GM03348 (cell line): Measurements from ENCODE around the gene DOCK9.

Source experiments
- DNase-seq: peaks from one replicate; pipeline ENCODE4 v3.0.0; 2012; ENCODE audit warnings: low spot score

Gene DOCK9

DNA sequence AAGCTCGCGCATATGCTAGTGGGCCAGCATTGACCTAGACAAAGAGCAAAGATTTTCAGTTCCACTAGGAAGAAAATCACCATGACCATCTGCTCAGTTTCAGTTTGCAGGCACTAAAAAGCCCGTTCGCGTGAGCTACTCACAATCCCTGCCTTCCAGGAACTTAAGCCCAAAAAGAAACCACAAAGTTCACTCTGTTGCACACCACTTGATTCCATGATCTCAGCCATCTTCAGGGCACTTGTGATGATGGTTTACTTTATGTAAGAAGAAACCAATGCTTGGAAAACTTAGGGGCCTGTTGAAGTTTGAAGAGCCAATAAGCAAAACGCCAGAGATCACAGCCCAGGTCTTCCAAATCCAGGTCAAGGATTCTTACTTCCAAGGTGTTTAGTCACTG is 180.4 kb downstream of the DOCK9 start:
- DNase-seq, result no peak

DNA sequence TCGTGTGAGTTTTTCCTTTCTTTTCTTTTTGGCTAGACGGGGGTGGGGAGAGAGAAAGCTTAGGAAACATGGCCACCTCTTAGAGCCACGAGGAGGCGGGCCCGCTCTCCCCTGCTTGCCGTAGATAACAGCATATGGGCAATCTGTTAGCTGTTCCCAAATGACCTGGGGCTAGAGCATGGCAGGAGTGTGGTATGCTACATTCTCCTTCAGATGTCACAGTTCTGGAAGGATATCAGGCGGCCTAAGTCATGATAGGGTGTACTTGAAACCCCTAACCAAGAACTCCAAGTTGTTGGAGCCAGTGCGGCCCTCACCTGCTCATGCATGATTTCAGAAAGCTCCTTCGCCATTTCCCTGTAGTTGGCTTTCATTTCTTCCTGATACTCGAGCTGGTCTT is 181.1 kb downstream of the DOCK9 start:
- DNase-seq, result no peak

DNA sequence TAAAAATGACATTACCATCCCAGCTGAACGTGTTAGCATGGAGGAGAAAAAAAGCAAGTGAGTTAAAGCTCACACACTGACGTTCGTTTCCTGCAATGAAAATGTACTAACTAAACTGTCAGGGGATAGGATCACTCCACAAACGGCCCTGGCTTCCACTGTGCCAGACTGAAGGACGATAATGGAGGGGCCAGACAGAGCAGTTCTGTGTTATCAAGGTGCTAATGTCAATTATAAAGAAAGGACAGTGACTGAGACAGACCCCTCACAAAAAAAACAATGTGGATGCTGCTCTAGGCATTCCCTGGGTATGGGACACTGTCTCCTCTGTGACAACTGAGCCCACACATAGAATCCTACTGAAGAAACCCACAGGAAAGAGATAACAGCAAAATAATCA is 181.7 kb downstream of the DOCK9 start:
- DNase-seq, result no peak

DNA sequence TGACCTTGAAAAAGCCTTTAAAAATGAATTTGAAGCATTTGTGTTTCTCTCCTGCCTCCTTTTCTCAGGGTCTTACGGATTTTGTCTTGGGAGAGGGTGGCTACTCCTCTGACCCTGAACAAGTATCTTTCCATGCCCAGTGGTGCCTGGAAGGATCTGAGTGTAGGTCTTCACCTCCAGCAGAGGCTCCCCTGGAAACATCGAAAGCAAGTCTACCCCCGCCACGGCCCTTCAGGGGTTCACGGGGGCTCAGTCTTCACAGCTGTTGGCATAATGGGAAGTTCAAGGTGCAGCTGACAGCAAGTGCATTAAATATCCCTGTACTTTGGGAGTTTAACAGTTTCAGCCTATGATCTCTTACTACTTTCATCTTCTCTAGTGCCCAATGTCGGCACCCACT is 182.6 kb downstream of the DOCK9 start:
- DNase-seq, result no peak

DNA sequence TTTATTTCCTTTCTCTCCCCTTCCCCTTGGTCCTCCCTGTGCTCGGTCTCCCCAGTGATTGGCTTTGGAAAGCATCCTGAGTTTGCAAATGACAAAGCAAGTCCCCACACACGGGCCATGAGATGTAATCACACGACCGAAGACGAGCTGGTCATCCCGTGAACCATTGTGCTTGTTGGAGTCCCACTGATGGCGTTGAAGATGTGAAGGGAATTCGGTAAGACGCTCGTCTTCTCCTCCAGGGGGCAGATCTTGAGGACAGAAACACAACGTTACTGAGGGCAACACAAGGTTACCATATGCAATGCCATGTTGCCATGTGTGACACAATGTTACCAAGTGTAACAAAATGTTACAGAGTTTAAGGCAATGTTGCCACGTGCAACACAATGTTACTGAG is 183.4 kb downstream of the DOCK9 start:
- no peak for DNase-seq

DNA sequence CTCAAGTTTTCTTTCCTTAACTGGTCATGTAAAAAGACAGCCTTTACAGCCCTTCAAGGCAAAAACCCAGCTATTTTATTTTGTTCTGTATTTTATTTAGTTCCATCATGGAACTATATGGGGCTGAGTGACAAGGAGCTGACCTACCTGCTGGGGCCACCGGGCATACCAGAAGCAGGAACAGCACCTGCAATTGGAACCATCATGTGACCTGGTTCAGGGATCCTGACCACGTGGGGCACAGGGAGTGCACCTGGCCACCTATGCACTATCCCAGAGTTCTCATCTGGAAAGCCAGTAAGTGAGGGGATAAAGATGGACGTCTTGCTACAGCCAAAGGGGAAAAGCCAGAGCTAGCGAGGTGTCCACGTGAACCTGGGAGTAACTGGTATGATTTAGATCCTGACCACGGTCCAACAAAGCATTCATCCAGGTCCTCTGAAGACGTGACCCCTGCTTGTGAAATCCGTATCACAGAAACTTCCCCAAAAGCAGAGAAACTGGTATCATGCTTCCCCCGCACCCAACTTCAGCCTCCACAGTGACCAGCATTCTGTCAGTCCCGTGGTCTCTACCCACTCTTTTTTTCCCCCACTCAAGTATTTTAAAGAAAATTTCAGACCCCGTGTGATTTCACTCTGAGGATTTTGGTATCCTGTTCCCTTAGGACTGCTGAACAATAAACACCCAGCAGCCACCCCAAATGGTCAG is 184.9 kb downstream of the DOCK9 start:
- DNase-seq, result no peak

DNA sequence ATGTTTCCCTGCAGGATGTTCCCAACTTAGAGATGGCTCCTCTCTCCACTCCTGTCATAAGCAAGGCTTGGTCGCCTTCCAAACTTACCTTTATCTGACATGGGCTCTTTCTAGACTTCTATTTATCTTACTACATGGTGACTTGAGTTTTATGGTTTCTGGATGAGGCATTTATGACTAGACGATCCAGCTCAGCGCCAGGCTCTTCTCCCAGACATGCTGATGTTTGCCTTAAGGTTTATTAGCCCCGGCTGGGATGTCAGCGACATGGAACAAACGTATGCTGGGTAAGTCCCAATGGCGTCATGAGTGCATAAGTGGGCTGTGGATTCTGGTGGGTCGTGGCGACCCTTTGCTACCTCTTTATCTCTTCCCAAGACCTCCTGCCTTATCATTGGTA is 185.5 kb downstream of the DOCK9 start:
- no peak for DNase-seq

DNA sequence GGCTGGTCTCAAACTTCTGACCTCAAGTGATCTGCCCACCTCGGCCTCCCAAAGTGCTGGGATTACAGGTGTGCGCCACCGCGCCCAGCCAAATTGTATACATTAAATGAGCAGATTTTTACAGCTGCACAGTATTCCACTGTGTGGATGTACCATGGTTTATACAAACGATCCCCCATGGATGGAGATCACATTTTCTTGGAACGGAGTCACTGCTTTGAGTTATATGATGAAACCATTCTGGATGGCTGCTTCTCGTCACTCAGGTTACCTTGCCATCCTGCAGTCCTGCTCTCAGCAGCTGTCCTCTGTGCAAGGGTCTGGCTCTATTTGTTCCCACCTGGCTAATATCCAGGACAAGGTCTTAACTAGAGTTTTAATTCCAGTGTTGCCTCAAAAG is 186.3 kb downstream of the DOCK9 start:
- no peak for DNase-seq

DNA sequence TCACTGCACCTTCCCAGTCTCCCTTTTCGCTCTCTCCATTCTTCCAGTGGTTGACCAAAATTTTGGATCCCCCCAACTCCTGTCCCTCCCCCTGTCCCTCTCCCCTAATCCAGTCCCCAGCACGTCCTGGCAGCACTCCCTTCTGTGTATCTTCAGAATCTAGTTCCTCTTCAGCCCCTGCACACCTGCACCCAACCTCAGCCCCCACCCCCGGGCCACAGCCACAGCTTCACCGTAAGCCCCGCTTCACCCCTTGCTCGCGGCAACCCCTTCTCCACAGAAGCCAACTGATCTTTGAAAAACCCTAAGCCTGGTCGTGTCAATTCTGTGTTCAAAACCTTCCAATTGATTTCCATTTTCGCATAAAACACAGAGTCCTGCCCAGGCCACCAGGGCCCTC is 189.9 kb downstream of the DOCK9 start:
- no peak for DNase-seq

DNA sequence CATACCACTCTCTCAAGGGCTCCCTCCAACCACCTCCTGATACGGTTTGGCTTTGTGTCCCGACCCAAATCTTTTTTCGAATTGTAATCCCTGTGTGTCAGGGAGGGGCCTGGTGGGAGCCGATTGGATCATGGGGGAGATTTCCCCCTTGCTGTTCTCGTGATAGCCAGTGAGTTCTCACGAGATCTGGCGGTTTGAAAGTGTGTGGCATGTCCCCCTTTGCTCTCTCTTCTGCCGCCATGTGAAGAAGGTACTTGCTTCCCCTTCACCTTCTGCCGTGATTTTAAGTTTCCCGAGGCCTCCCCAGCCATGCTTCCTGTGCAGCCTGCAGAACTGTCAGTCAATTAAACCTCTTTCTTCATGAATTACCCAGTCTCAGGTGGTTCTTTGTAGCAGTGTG is 190.7 kb downstream of the DOCK9 start:
- DNase-seq, result no peak

DNA sequence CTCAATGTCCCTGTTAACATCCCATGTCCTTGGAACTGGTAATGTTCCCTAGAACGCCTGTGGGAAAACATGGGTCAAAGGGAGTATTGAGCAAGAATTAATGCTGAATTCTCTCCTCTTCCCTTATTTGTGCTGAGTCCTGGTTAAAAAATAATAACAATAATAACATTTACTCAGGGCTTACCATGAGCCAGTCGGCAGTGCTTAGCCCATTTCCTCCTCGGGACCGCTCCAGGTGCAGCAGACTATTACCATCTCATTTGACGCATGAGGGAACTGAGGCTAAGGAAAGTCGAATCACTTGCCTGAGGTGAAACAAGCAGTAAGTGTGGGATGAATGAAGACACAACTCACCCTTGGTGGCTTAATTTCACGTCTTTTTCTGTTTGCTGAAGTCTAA is 191.8 kb downstream of the DOCK9 start:
- DNase-seq, result no peak

DNA sequence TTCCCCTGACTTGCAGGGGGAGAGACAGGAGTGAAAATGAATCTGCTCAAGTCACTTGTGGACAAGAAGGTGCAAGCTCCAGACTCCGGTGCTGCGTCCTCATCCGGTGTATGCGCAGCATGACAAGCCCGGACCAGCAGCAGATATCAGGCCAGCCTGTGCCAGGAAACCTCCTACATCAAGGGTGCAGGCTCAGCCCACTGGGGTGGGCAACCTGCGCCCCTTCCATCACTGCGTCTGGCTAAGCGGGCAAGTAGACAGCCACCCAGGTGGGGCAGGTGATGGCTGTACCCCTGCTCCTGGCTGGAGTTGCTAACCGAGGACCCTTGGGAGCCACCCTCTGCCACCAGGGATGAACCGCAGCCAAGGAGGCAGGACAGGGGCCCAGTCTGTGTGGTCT is 192.5 kb downstream of the DOCK9 start:
- DNase-seq, result no peak

DNA sequence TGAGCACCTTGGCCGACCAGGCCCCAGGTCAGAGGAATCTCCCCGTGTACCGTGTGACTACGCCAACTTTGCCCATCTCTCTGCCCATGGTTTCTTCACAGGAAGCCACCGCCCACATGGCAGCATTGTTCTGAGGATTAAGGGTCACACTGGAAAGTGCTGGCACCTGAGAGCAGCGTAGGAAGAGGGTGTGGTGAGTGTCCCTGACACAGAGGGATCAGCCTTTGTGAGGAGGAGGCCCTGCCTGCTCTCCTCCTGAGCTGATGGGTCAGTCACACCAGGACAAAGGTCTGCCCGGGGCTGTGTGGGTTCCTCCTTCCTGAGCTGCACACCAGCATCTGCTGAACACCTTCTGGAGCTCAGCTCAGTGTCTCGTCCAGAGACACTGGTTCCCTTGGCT is 193.2 kb downstream of the DOCK9 start:
- DNase-seq, result no peak

DNA sequence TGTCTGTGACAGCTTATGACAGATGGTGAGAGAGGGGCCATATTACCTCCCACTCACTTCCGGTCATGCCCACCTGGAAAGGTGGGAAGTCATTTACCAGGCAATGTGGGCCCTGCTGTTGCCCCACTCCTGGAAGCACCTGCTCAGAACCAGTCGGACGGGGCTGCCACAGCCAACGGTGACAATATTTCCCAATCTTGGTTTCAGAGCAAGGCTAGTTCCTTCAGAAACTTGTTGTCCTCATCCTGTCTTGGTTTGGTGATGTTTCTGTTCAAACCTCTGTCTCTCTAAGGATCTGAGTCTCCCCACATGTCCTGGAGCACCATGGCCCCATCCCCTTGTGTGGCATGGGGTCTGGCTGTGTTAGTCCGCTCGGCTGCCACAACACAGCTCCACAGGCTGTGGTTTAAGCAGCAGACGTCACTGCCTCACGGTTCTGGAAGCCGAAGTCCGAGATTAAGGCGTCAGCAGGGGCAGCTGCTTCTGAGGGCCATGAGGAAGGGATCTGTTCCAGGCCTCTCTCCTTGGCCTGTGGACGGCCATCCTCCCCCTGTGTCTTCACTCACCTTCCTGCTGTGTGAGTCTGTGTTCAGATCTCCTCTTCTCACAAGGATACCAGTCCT is 193.9 kb downstream of the DOCK9 start:
- DNase-seq, result no peak

DNA sequence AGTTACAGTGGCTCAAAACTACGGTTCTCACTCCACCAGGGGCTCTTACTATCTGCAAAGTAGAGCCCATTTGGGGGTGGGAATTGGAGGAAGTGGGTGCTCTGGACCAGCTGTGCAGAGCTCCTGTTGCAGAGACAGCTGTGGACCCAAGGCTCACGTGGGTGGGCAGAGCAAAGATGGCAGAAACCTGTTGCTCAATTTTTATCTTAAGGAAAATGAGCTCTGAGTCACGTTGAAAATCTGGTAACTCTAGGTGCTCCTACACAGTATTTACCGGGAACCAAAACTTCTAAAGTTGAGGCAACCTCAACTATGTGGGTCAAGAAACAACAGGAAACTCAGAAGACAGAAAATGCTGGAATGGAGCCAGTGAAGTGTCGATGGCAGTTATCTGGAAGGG is 195.2 kb downstream of the DOCK9 start:
- no peak for DNase-seq

DNA sequence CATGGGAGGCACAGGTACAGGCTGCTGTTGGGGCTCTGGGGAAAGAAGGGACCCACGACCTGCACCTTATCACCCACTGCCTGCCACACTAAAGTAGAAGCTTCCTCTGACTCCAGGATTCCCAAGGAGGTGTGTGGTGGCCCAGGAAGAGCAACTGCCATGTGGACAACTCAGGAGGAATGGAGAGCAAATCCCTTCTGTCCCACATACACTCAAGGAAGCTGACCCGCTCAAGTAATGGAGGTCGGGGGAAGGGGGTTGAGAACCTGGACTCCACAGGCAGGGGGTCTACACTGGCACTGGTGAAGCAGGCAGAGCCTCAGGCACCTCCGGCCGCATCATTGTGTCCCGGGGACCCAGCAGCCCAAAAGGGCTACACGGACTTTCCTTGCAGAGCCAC is 196.0 kb downstream of the DOCK9 start:
- DNase-seq, result no peak

DNA sequence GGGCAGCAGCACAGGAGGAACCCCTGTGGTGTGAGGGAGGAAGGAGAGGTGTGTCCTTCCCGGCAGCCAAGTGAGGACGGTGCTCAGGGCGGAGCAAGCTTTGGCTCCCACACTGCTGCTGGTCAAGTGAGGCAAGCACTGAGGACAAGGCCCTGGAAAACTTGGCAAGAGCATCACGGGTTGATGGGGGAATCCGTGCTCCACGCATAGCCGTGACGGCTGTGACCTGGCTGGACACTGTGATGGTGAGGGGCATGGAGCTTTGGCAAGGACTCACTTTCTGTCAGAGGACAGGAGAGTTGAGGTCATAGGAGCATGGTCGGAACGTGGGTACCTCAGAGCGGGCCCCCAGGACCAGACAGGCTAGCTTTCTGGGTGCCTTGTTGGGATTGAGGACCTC is 196.4 kb downstream of the DOCK9 start:
- DNase-seq, result no peak

DNA sequence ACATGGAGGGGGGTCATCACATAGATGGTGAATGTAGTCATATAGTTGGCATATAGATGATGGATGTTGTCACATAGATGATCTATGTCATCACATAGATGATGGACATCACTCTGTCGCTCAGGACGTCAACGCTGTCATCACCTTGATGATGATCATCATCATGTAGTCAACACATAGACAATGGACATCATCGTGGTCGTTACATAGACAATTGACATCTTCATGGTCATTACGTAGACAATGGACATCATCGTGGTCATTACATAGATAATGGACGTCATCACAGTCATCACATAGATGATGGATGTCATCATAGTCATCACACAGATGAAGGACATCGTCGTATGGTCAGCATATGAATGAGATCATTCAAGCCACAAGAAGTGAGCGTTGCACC is 196.8 kb downstream of the DOCK9 start:
- DNase-seq, result no peak

DNA sequence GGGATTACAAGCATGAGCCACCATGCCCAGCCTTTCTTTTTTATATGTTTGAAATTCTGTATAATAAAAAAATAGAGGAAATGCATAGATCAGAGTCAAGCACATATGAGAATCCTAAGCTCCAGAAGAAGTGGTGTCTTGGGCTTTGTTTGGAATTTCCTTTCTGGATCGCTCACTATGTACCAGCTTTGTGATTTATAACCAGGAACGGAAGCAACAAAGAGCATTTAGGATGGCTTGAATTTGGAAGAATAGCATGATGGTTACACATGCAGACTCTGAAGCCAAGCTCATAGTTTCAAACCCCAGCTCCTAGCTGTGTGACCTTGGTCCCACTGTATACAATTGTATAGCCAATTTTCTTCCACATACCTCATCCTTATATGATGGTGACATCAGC is 197.4 kb downstream of the DOCK9 start:
- peak; percentile 39 for DNase-seq

DNA sequence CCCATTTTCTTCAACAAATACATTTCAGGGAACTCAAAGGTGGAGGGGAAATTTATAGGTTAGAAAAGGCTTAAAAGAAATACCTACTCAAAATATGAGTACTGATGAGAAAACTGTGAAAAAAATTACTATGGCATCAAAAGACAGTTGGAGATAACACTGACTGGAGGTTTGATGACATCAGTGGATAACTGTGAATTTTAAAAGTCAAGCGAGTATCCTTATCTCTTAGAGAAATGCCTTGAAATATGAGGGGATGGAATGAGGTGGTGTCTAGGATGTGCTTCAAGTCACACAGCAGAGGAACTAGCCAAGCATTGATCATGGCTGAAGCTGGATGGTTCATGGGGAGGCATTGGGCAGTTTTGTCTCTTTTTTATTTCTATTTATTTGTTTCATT is 198.2 kb downstream of the DOCK9 start:
- no peak for DNase-seq

DNA sequence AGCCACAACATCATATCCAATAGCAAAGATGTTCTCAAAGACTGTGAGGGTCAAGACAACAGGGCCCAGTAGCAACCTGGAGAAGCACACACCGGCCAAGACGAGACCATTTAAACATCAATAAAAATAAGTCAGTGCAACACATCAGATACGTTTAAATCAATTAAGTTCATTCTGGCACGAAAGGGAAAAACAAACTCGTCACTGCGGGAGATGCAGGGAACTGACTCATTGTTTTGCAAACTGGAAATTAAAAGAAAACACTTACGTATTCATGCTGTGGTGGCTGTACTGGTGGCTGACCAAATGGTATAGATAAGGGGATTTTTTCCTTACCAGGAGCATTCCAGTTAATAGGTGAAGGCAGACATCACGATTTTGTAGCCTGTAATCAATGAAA is 199.1 kb downstream of the DOCK9 start:
- DNase-seq, result no peak

DNA sequence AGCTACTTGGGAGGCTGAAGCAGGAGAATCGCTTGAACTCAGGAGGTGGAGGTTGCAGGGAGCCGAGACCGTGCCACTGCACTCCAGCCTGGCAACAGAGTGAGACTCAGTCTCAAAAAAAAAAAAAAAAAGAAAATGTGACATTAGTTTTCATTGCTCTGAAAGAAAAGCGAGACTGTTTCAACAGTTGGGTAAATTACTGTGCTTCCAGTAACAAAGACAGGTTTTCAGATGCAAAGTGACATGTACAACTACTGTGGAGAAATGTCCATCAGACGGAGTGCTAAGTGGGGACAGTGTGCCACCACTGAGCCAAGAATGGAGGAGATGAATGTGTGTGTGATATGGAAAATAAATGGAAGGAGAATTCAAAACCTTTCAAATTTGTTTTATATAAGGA is 201.2 kb downstream of the DOCK9 start:
- DNase-seq, result no peak

DNA sequence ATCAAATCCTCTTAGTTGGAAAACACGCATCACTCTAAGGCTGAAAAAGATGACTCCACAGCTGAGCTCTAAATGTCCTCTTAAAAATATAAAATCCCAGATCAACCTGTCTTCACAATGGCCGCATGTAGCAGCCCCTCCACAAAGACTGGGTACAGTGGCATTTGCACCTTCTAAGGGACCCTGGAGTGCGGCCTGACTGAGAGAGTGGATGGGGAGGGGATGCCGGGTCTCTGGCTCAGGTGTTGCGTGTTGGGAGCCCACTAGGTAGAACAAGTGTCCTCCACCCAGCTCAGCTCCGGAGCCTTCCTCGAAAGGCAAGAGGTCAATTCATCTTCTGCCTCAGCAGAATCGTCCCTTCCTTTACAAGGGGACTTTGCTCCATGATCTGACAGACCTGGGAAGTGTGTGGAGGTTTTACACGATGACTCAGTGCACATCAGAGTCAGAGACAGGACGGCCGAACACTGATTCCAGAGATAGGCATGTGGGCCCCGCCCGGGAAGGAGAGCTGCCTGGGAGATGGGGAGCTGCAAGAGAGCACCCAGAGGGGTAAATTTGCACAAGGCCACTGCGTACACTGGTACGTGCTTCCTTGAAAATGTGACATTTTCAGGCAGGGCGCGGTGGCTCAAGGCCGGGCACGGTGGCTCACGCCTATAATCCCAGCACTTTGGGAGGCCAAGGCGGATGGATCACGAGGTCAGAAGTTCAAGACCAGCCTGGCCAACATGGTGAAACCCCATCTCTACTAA is 201.8 kb downstream of the DOCK9 start:
- peak; percentile 72 for DNase-seq

DNA sequence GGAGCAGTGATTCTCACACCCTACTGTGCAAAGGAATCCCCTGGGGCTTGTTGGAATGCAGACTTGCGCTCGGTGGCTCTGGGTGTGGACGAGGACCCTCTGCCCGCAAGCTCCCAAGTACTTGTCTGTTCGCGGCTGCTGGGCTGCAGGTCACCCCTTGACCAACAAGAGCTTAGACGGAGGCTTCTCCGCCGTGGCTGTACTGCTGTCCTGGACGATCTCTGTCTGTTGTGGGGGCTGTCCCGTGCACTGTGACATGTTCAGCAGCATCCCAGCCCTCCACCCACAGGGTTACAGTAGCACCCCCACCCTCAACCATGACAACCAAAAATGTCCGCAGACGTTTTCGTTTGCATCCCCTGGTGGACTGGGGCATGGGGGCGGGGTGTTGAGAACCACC is 202.5 kb downstream of the DOCK9 start:
- DNase-seq, result no peak
